Liver (tissue), 9 donors: ENCODE data around the gene WTIP. TPM values are rescaled to one million over a fixed set of nuclear protein-coding genes. Genes with fewer than 3 reads are reported as not detected.

Experiments
- DNase-seq: peaks from one replicate; pipeline ENCODE4 v3.0.0-alpha.2; 2017; ENCODE audit warnings: low spot score
- H3K27ac ChIP-seq, 2 donors: one replicate each; pipeline ENCODE4 v1.7.0; 2013; ENCODE audit warnings: inconsistent platforms in 2 of 2, low read length in 2 of 2, control low read depth in 1 of 2, low read depth in 1 of 2, mild to moderate bottlenecking in 1 of 2
- H3K27me3 ChIP-seq, 4 donors: one replicate each; pipeline versions ENCODE4 v1.6.1 to v1.7.0; 2013; ENCODE audit warnings: low read length in 3 of 4, inconsistent platforms in 1 of 4, mild to moderate bottlenecking in 1 of 4, moderate library complexity in 1 of 4; ENCODE audit not compliant: control insufficient read depth in 4 of 4, insufficient read depth in 4 of 4
- H3K36me3 ChIP-seq, 4 donors: one replicate each; pipeline versions ENCODE4 v1.6.1 to v1.7.0; 2013; ENCODE audit warnings: low read length in 3 of 4, mild to moderate bottlenecking in 3 of 4, low read depth in 1 of 4, moderate library complexity in 1 of 4; ENCODE audit not compliant: control insufficient read depth in 4 of 4, insufficient read depth in 3 of 4
- H3K4me1 ChIP-seq, 4 donors: one replicate each; pipeline versions ENCODE4 v1.6.1 to v1.7.0; 2013; ENCODE audit warnings: low read length in 3 of 4, mild to moderate bottlenecking in 3 of 4, moderate library complexity in 1 of 4; ENCODE audit not compliant: control insufficient read depth in 4 of 4, insufficient read depth in 4 of 4
- H3K4me3 ChIP-seq, 3 donors: one replicate each; pipeline versions ENCODE4 v1.6.1 to v1.7.0; 2013; ENCODE audit warnings: low read length in 3 of 3, control low read depth in 1 of 3, low read depth in 1 of 3, mild to moderate bottlenecking in 1 of 3
- H3K9ac ChIP-seq, 2 donors: one replicate each; pipeline ENCODE4 v1.7.0; 2013; ENCODE audit warnings: low read length in 2 of 2, mild to moderate bottlenecking in 2 of 2, moderate library complexity in 2 of 2, control low read depth in 1 of 2, low read depth in 1 of 2
- H3K9me3 ChIP-seq, 4 donors: one replicate each; pipeline versions ENCODE4 v1.6.1 to v1.7.0; 2013; ENCODE audit warnings: low read length in 3 of 4; ENCODE audit not compliant: control insufficient read depth in 4 of 4
- EGR1 ChIP-seq, 2 donors: IDR thresholded peaks; 2 replicates each; pipeline ENCODE4 v1.6.1; 2016 to 2018; ENCODE audit warnings: antibody characterized with exemption in 2 of 2, low read depth in 2 of 2
- FOXA1 ChIP-seq: IDR thresholded peaks from 2 replicates; pipeline ENCODE4 v1.6.1; 2016; ENCODE audit warnings: antibody characterized with exemption
- GABPA ChIP-seq, 2 donors: IDR thresholded peaks in 1 of 2; conservative IDR thresholded peaks in 1 of 2; 2 replicates each; pipeline ENCODE4 v1.6.1; 2016; ENCODE audit warnings: antibody characterized with exemption in 2 of 2, mild to moderate bottlenecking in 1 of 2, moderate library complexity in 1 of 2
- HNF4A ChIP-seq, 2 donors: conservative IDR thresholded peaks; 2 replicates each; pipeline ENCODE4 v1.6.1; 2016; ENCODE audit warnings: antibody characterized with exemption in 2 of 2, mild to moderate bottlenecking in 2 of 2
- HNF4G ChIP-seq: IDR thresholded peaks from 2 replicates; pipeline ENCODE4 v1.6.1; 2016; ENCODE audit warnings: antibody characterized with exemption
- JUND ChIP-seq, 2 donors: IDR thresholded peaks; 2 replicates each; pipeline ENCODE4 v1.6.1; 2016; ENCODE audit warnings: antibody characterized with exemption in 2 of 2
- NR2F2 ChIP-seq: IDR thresholded peaks from 2 replicates; pipeline ENCODE4 v1.6.1; 2016; ENCODE audit warnings: antibody characterized with exemption
- RAD21 ChIP-seq, 2 donors: IDR thresholded peaks; 2 replicates each; pipeline ENCODE4 v1.6.1; 2016; ENCODE audit warnings: antibody characterized with exemption in 2 of 2, mild to moderate bottlenecking in 2 of 2
- SP1 ChIP-seq: IDR thresholded peaks from 2 replicates; pipeline ENCODE4 v1.6.1; 2018; ENCODE audit warnings: antibody characterized with exemption, mild to moderate bottlenecking
- TAF1 ChIP-seq: conservative IDR thresholded peaks from 2 replicates; pipeline ENCODE4 v1.6.1; 2016; ENCODE audit warnings: antibody characterized with exemption, mild to moderate bottlenecking
- YY1 ChIP-seq: IDR thresholded peaks from 2 replicates; pipeline ENCODE4 v1.6.1; 2016; ENCODE audit warnings: antibody characterized with exemption, mild to moderate bottlenecking
- WGBS: extraction: QIAGEN DNeasy Blood & Tissue Kit; methylation state at CpG from one replicate; pipeline ENCODE4 v1.1.7; 2013; 5-methylcytosine and 5-hydroxymethylcytosine counted together
- polyA plus RNA-seq, 2 donors: library from polyadenylated mRNA; stranded (reverse) in 1 of 2; unstranded in 1 of 2; fragments of 200-250 nt in 1 of 2; fragments of >200 nt in 1 of 2; fragmentation: Nextera tagmentation in 1 of 2; extraction: Ambion mirVana in 1 of 2; gene quantifications; one replicate each; pipeline versions ENCODE4 v1.2.1 to v1.2.3, GENCODE V29; 2013 to 2015
- total RNA-seq, 2 donors: library from RNA; depleted of rRNA; stranded (reverse); fragments of >200 nt; gene quantifications; one replicate each; pipeline ENCODE4 v1.2.3, GENCODE V29; 2014
- TF ChIP-seq, protein P1 (sequence below): fragments of 150-350 bp; IDR thresholded peaks from 2 replicates; pipeline ENCODE4 v1.5.1; 2017; ENCODE audit warnings: improper control_type of control experiment, low read depth, low read length; ENCODE audit not compliant: missing input control
- TF ChIP-seq, protein P2 (sequence below): IDR thresholded peaks from 2 replicates; pipeline ENCODE4 v1.6.1; 2016; ENCODE audit warnings: antibody characterized with exemption
- TF ChIP-seq, protein P3 (sequence below): IDR thresholded peaks from 2 replicates; pipeline ENCODE4 v1.6.1; 2016; ENCODE audit warnings: antibody characterized with exemption, mild to moderate bottlenecking
- donor health status: healthy.
- donor health status: healthy.
- donor health status: healthy.
- donor health status: healthy.
- donor health status: healthy.

The WTIP gene
- total and polyA plus RNA-seq, 4 donors: 0.08 to 2.7 (median 1.6) TPM

DNA sequence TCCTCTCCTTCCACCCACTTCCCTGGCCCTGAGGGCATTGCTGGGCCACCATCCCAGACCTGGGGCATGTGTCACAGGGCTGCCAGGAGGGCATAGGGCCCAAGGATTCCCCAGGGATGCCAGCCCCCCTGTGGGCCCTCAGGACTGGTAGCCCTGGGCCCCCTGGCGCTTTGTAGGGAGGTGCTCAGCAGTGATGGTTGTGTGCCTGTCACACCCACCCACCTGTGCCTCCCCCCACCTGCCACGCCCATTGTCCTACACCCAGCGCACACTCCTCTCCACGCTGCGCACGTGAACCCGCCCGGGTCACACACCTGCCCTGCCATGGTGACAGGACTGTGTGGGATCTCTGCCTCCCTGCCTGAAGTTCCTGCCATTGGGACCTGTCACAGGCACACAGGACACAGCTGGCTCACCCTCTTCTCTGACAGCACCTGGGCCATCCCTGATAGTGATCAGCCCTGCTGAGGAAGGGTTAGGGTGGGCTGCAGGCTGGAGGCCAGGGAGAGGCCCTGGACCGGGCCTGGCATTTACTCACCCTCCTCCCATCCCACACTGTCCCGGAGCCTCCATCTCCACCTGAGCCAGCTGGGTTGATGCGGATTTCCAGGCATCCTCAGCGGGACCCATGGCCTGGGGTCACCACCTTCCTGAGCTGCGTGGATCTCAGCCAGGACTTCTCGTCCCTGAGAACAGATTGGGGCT is 23.9 kb downstream of the WTIP start:
- WGBS: 87% methylated on average over 14 of the region's 14 CpGs
- H3K9me3 ChIP-seq: peaks cover 0 to 3% (median 0%) of the 10 kb centered on the region in 4 donors
- H3K27ac ChIP-seq: no peak overlapping the region
- TF ChIP-seq, protein P1, sequence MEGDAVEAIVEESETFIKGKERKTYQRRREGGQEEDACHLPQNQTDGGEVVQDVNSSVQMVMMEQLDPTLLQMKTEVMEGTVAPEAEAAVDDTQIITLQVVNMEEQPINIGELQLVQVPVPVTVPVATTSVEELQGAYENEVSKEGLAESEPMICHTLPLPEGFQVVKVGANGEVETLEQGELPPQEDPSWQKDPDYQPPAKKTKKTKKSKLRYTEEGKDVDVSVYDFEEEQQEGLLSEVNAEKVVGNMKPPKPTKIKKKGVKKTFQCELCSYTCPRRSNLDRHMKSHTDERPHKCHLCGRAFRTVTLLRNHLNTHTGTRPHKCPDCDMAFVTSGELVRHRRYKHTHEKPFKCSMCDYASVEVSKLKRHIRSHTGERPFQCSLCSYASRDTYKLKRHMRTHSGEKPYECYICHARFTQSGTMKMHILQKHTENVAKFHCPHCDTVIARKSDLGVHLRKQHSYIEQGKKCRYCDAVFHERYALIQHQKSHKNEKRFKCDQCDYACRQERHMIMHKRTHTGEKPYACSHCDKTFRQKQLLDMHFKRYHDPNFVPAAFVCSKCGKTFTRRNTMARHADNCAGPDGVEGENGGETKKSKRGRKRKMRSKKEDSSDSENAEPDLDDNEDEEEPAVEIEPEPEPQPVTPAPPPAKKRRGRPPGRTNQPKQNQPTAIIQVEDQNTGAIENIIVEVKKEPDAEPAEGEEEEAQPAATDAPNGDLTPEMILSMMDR: no peak
- TF ChIP-seq FOXA1 (no peak), YY1 (no peak), NR2F2 (no peak), TAF1 (no peak), RAD21 (IDR thresholded peaks at IDR 0.05) (no peak), HNF4G (no peak), SP1 (no peak), GABPA (IDR thresholded peaks at IDR 0.05 in 1 of 2, conservative IDR thresholded peaks at IDR 0.05 in 1 of 2) (no peak), HNF4A (conservative IDR thresholded peaks at IDR 0.05) (no peak)
- TF ChIP-seq, protein P2, sequence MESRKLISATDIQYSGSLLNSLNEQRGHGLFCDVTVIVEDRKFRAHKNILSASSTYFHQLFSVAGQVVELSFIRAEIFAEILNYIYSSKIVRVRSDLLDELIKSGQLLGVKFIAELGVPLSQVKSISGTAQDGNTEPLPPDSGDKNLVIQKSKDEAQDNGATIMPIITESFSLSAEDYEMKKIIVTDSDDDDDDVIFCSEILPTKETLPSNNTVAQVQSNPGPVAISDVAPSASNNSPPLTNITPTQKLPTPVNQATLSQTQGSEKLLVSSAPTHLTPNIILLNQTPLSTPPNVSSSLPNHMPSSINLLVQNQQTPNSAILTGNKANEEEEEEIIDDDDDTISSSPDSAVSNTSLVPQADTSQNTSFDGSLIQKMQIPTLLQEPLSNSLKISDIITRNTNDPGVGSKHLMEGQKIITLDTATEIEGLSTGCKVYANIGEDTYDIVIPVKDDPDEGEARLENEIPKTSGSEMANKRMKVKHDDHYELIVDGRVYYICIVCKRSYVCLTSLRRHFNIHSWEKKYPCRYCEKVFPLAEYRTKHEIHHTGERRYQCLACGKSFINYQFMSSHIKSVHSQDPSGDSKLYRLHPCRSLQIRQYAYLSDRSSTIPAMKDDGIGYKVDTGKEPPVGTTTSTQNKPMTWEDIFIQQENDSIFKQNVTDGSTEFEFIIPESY: no peak
- H3K36me3 ChIP-seq: no peaks in the 10 kb centered on the region
- no peak for DNase-seq
- no peak overlapping the region for H3K4me3 ChIP-seq
- no peak overlapping the region for H3K9ac ChIP-seq
- H3K4me1 ChIP-seq: peaks cover 2 to 20% (median 9%) of the 10 kb centered on the region in 4 donors
- H3K27me3 ChIP-seq: no peaks in the 10 kb centered on the region

DNA sequence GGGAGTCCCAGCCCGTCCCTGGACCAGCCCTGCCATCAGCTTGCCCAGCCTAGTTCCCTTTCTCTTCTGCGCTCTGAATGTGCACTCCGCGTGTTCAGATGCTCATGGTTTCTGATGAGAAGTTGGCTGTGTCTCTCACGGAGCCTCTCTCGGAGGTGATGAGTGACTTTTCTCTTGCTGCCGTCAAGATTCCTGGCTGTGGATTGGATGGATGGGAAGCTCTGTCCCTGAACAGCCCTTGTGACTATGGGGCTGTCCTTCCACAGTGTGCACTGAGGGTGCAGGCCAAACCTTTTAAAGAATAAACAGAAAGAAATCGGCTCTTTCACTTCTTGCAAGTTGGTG is 24.4 kb downstream of the WTIP start:
- no peak for DNase-seq
- TF ChIP-seq HNF4A (conservative IDR thresholded peaks at IDR 0.05) (no peak), TAF1 (no peak), JUND (IDR thresholded peaks at IDR 0.05) (no peak), RAD21 (IDR thresholded peaks at IDR 0.05) (no peak), EGR1 (IDR thresholded peaks at IDR 0.05; ENCODE audit: low read depth in 2 of 2) (no peak)
- TF ChIP-seq, protein P3, sequence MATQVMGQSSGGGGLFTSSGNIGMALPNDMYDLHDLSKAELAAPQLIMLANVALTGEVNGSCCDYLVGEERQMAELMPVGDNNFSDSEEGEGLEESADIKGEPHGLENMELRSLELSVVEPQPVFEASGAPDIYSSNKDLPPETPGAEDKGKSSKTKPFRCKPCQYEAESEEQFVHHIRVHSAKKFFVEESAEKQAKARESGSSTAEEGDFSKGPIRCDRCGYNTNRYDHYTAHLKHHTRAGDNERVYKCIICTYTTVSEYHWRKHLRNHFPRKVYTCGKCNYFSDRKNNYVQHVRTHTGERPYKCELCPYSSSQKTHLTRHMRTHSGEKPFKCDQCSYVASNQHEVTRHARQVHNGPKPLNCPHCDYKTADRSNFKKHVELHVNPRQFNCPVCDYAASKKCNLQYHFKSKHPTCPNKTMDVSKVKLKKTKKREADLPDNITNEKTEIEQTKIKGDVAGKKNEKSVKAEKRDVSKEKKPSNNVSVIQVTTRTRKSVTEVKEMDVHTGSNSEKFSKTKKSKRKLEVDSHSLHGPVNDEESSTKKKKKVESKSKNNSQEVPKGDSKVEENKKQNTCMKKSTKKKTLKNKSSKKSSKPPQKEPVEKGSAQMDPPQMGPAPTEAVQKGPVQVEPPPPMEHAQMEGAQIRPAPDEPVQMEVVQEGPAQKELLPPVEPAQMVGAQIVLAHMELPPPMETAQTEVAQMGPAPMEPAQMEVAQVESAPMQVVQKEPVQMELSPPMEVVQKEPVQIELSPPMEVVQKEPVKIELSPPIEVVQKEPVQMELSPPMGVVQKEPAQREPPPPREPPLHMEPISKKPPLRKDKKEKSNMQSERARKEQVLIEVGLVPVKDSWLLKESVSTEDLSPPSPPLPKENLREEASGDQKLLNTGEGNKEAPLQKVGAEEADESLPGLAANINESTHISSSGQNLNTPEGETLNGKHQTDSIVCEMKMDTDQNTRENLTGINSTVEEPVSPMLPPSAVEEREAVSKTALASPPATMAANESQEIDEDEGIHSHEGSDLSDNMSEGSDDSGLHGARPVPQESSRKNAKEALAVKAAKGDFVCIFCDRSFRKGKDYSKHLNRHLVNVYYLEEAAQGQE: no peak
- no peak overlapping the region for H3K9ac ChIP-seq
- peaks cover 0 to 3% (median 0%) of the 10 kb centered on the region in 4 donors for H3K9me3 ChIP-seq
- WGBS: 83% methylated on average over 8 of the region's 8 CpGs
- no peak overlapping the region for H3K27ac ChIP-seq
- no peaks in the 10 kb centered on the region for H3K27me3 ChIP-seq
- H3K4me3 ChIP-seq: no peak overlapping the region
- peaks cover 2 to 20% (median 9%) of the 10 kb centered on the region in 4 donors for H3K4me1 ChIP-seq
- H3K36me3 ChIP-seq: no peaks in the 10 kb centered on the region
